Smooth muscle cell (in vitro differentiated cells): Measurements from ENCODE around the gene RASGRF1. TPM values are rescaled to one million over a fixed set of nuclear protein-coding genes. Genes with fewer than 3 reads are reported as not detected.

Experiments
- DNase-seq: peaks from one replicate; lab custom pipeline; 2025; ENCODE audit not compliant: unreplicated experiment; lab: John Stamatoyannopoulos, UW
- H2AFZ ChIP-seq: fragments of 200-600 bp; sonication (generic); 2 replicates; pipeline ENCODE4 v1.6.0; 2016; ENCODE audit warnings: antibody characterized with exemption, low read depth, mild to moderate bottlenecking
- H3F3A ChIP-seq: fragments of 200-600 bp; sonication (generic); 2 replicates; pipeline ENCODE4 v1.6.0; 2017; ENCODE audit warnings: antibody characterized with exemption, low read depth
- H3K27ac ChIP-seq: fragments of 200-600 bp; sonication (generic); 2 replicates; pipeline ENCODE4 v1.5.1; 2016; ENCODE audit warnings: low read depth, mild to moderate bottlenecking
- H3K27me3 ChIP-seq: fragments of 200-600 bp; sonication (generic); 2 replicates; pipeline ENCODE4 v1.6.1; 2016; ENCODE audit warnings: low read depth, mild to moderate bottlenecking
- H3K36me3 ChIP-seq: fragments of 200-600 bp; sonication (generic); 2 replicates; pipeline ENCODE4 v1.5.1; 2016; ENCODE audit warnings: low read depth
- H3K4me1 ChIP-seq: fragments of 200-600 bp; sonication (generic); 2 replicates; pipeline ENCODE4 v1.5.1; 2016; ENCODE audit warnings: low read depth
- H3K4me2 ChIP-seq: fragments of 200-600 bp; sonication (generic); 2 replicates; pipeline ENCODE4 v1.6.0; 2016; ENCODE audit warnings: mild to moderate bottlenecking
- H3K4me3 ChIP-seq: fragments of 200-600 bp; sonication (generic); 2 replicates; pipeline ENCODE4 v1.5.1; 2016; ENCODE audit warnings: mild to moderate bottlenecking
- H3K79me2 ChIP-seq: fragments of 200-600 bp; sonication (generic); 2 replicates; pipeline ENCODE4 v1.6.0; 2016; ENCODE audit warnings: low read depth, mild to moderate bottlenecking
- H3K9ac ChIP-seq: fragments of 200-600 bp; sonication (generic); 2 replicates; pipeline ENCODE4 v1.6.0; 2016; ENCODE audit warnings: low read depth
- H3K9me3 ChIP-seq: fragments of 200-600 bp; sonication (generic); replicated peaks from 2 replicates; pipeline ENCODE4 v1.5.1; 2016; ENCODE audit warnings: low read depth
- H4K20me1 ChIP-seq: fragments of 200-600 bp; sonication (generic); 2 replicates; pipeline ENCODE4 v1.6.0; 2016; ENCODE audit warnings: low read depth
- CTCF ChIP-seq: fragments of 200-600 bp; sonication (generic); IDR thresholded peaks from 2 replicates; pipeline ENCODE4 v1.5.1; 2017; ENCODE audit warnings: borderline replicate concordance, mild to moderate bottlenecking, antibody characterized with exemption; ENCODE audit not compliant: insufficient read depth, poor library complexity, severe bottlenecking
- WGBS: methylation state at CpG from one replicate; pipeline ENCODE4 v1.1.7; 2016; ENCODE audit warnings: low lambda C conversion rate; 5-methylcytosine and 5-hydroxymethylcytosine counted together
- polyA plus RNA-seq: library from polyadenylated mRNA; unstranded; fragments of >200 nt; fragmentation: Nextera tagmentation; extraction: Ambion mirVana; gene quantifications from 2 replicates; pipeline ENCODE4 v1.2.1, GENCODE V29; 2016
- total RNA-seq: library from RNA; depleted of rRNA; stranded (reverse); fragments of >200 nt; gene quantifications from 2 replicates; pipeline ENCODE4 v1.2.3, GENCODE V29; 2014

RASGRF1 gene
- total and polyA plus RNA-seq, 2 experiments from 2014 or later = 0.17 to 0.22 TPM

DNA sequence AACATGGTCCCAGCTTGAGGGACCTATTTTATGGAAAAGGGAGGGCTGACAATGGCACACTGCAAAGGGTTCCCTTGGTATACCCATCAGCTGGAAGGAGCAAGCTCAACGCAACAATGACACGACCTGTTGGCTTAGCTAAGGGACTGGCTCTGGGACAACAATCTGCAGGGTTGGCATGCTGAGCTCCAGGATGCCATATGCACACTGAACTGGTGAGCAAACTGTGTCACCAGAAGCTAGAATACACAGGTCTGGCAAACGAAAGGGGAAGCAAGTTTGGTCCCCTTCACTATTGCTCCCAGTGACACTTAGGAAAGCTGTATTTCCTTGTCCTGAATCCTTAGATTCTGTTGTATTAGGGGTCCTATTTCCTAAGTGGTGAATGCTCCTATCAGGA is 38.0 kb upstream of the RASGRF1 start:
- Histone ChIP-seq H3K27me3 (no peaks in the 10 kb centered on the region), H2AFZ (no peak overlapping the region), H3K79me2 (no peaks in the 10 kb centered on the region), H3K9ac (no peak overlapping the region), H3K4me1 (no peaks in the 10 kb centered on the region), H3K36me3 (no peaks in the 10 kb centered on the region), H3K4me2 (no peak overlapping the region), H4K20me1 (no peaks in the 10 kb centered on the region), H3K27ac (no peak overlapping the region), H3F3A (no peaks in the 10 kb centered on the region), H3K4me3 (no peak overlapping the region), H3K9me3 (no peaks in the 10 kb centered on the region)
- 79% methylated on average over 3 of the region's 3 CpGs for WGBS
- DNase-seq = no peak
- TF ChIP-seq CTCF = no peak

DNA sequence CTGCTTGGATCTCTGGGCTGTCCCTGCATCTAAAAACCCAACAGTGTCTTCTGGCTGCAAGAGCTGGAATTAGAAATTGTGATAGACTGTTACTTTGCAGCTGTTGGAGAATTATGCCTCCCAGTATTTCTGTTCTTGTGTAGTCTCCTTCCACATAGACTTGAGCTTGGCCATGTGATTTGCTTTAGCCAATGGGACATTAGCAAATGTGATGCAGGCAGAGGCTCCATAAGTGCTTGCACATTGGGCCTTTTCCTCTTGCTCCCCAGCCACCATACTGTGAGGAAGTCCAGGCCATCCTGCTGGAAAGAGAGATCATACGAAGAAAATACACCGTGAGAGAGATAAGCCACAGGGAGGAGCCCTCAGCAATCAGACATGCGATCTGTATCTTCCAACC is 33.8 kb upstream of the RASGRF1 start:
- peaks cover 4% of the 10 kb centered on the region for H3K27me3 ChIP-seq
- no peaks in the 10 kb centered on the region for H4K20me1 ChIP-seq
- H3K4me2 ChIP-seq = no peak overlapping the region
- H3K4me1 ChIP-seq = no peaks in the 10 kb centered on the region
- DNase-seq = no peak
- no peaks in the 10 kb centered on the region for H3K36me3 ChIP-seq
- no peaks in the 10 kb centered on the region for H3F3A ChIP-seq
- H3K9me3 ChIP-seq = no peaks in the 10 kb centered on the region
- no peak overlapping the region for H3K9ac ChIP-seq
- WGBS = 55% methylated on average over 3 of the region's 3 CpGs
- TF ChIP-seq CTCF = no peak
- no peak overlapping the region for H3K4me3 ChIP-seq
- no peaks in the 10 kb centered on the region for H3K79me2 ChIP-seq
- H3K27ac ChIP-seq = no peak overlapping the region
- H2AFZ ChIP-seq = no peak overlapping the region

- Histone ChIP-seq H3K9me3 (no peaks in the 10 kb centered on the region), H3K27me3 (peaks cover 4% of the 10 kb centered on the region), H3K9ac (no peak overlapping the region), H3K4me1 (no peaks in the 10 kb centered on the region), H3K79me2 (no peaks in the 10 kb centered on the region), H2AFZ (no peak overlapping the region), H3K4me3 (no peak overlapping the region), H3K27ac (no peak overlapping the region), H3K36me3 (no peaks in the 10 kb centered on the region), H4K20me1 (no peaks in the 10 kb centered on the region), H3F3A (no peaks in the 10 kb centered on the region), H3K4me2 (no peak overlapping the region)
- no peak for TF ChIP-seq CTCF
- DNase-seq = no peak
- WGBS = 87% methylated on average over 12 of the region's 12 CpGs
Observed at GRCh38 chr15:79122991-79123390, 32.4 kb upstream of the RASGRF1 start.

GRCh38 chr15:79122391-79122790 is 31.8 kb upstream of the RASGRF1 start:
- Histone ChIP-seq H3K4me2 (no peak overlapping the region), H3K27me3 (peaks cover 4% of the 10 kb centered on the region), H3K4me3 (no peak overlapping the region), H3K4me1 (no peaks in the 10 kb centered on the region), H3K79me2 (no peaks in the 10 kb centered on the region), H4K20me1 (no peaks in the 10 kb centered on the region), H3K27ac (no peak overlapping the region), H2AFZ (no peak overlapping the region), H3K9ac (no peak overlapping the region), H3F3A (no peaks in the 10 kb centered on the region), H3K9me3 (no peaks in the 10 kb centered on the region), H3K36me3 (no peaks in the 10 kb centered on the region)
- WGBS = 85% methylated on average over 5 of the region's 5 CpGs
- no peak for DNase-seq
- TF ChIP-seq CTCF = no peak
